Measurements from ENCODE around the gene STAC3. TPM values are rescaled to one million over a fixed set of nuclear protein-coding genes. Genes with fewer than 3 reads are reported as not detected.

The STAC3 gene
- total RNA-seq, 2 experiments from 2014 or later, result 4.1 to 4.5 TPM

GRCh38 chr12:57208631-57209282 lies 42.2 kb downstream of the STAC3 start:
- ChIA-PET CTCF (no interaction called here), POLR2A (no interaction called here)
- Mint-ChIP-seq H3K27ac (no peak overlapping the region), H3K4me3 (no peak overlapping the region), H3K4me1 (peaks cover 9% of the 10 kb centered on the region), H3K27me3 (peaks cover 6% of the 10 kb centered on the region), H3K9me3 (no peaks in the 10 kb centered on the region), H3K36me3 (ENCODE audit: low read depth) (no peaks in the 10 kb centered on the region)
- DNase-seq, result no peak

GRCh38 chr12:57207731-57208630 lies 43.0 kb downstream of the STAC3 start:
- Mint-ChIP-seq H3K36me3 (ENCODE audit: low read depth) (no peaks in the 10 kb centered on the region), H3K4me1 (peaks cover 3% of the 10 kb centered on the region), H3K27me3 (no peaks in the 10 kb centered on the region), H3K4me3 (no peak overlapping the region), H3K9me3 (no peaks in the 10 kb centered on the region), H3K27ac (no peak overlapping the region)
- ChIA-PET POLR2A (no interaction called here), CTCF (no interaction called here)
- DNase-seq, result no peak

GRCh38 chr12:57205931-57206330 lies 45.1 kb downstream of the STAC3 start:
- ChIA-PET CTCF (interaction anchor here (1.0 kb wide), 1 partner anchor 37 kb away, joined by 3 read pairs; no protein-coding TSS in a partner anchor), POLR2A (no interaction called here)
- Mint-ChIP-seq H3K4me3 (no peak overlapping the region), H3K27ac (no peak overlapping the region), H3K9me3 (no peaks in the 10 kb centered on the region), H3K27me3 (no peaks in the 10 kb centered on the region), H3K36me3 (ENCODE audit: low read depth) (no peaks in the 10 kb centered on the region), H3K4me1 (no peaks in the 10 kb centered on the region)
- DNase-seq, result no peak

- CTCF ChIA-PET, result no interaction called here
- Mint-ChIP-seq H3K9me3 (no peaks in the 10 kb centered on the region), H3K4me3 (no peak overlapping the region), H3K4me1 (no peaks in the 10 kb centered on the region), H3K27me3 (no peaks in the 10 kb centered on the region), H3K36me3 (ENCODE audit: low read depth) (no peaks in the 10 kb centered on the region), H3K27ac (no peak overlapping the region)
- POLR2A ChIA-PET, result no interaction called here
- no peak for DNase-seq
These were observed 45.8 kb downstream of the STAC3 start for GRCh38 chr12:57205186-57205585.

GRCh38 chr12:57204454-57204853 lies 46.5 kb downstream of the STAC3 start:
- H3K27me3 Mint-ChIP-seq, result no peaks in the 10 kb centered on the region
- CTCF ChIA-PET, result no interaction called here
- POLR2A ChIA-PET, result no interaction called here

GRCh38 chr12:57203791-57204190 lies 47.2 kb downstream of the STAC3 start:
- Mint-ChIP-seq H3K36me3 (ENCODE audit: low read depth) (no peaks in the 10 kb centered on the region), H3K9me3 (no peaks in the 10 kb centered on the region), H3K4me1 (no peaks in the 10 kb centered on the region)

More at GRCh38 chr12:57204454-57204853, 46.5 kb downstream of the STAC3 start:
- no peak for DNase-seq
- no peaks in the 10 kb centered on the region for H3K4me1 Mint-ChIP-seq
- H3K27ac Mint-ChIP-seq, result no peak overlapping the region
- no peak overlapping the region for H3K4me3 Mint-ChIP-seq
- no peaks in the 10 kb centered on the region for H3K9me3 Mint-ChIP-seq
- H3K36me3 Mint-ChIP-seq (ENCODE audit: low read depth), result no peaks in the 10 kb centered on the region

GRCh38 chr12:57203201-57203600 lies 47.8 kb downstream of the STAC3 start:
- DNase-seq, result no peak
- Mint-ChIP-seq H3K4me3 (no peak overlapping the region), H3K27ac (no peak overlapping the region), H3K36me3 (ENCODE audit: low read depth) (no peaks in the 10 kb centered on the region), H3K27me3 (no peaks in the 10 kb centered on the region), H3K9me3 (no peaks in the 10 kb centered on the region), H3K4me1 (no peaks in the 10 kb centered on the region)
- ChIA-PET POLR2A (no interaction called here), CTCF (no interaction called here)

More at GRCh38 chr12:57203791-57204190, 47.2 kb downstream of the STAC3 start:
- Mint-ChIP-seq H3K27ac (no peak overlapping the region), H3K4me3 (no peak overlapping the region), H3K27me3 (no peaks in the 10 kb centered on the region)
- ChIA-PET CTCF (no interaction called here), POLR2A (no interaction called here)
- no peak for DNase-seq

- no peaks in the 10 kb centered on the region for H3K4me1 Mint-ChIP-seq
- no peaks in the 10 kb centered on the region for H3K27me3 Mint-ChIP-seq
- no peaks in the 10 kb centered on the region for H3K9me3 Mint-ChIP-seq
- POLR2A ChIA-PET, result no interaction called here
- no peak overlapping the region for H3K4me3 Mint-ChIP-seq
- CTCF ChIA-PET, result interaction anchor here (0.6 kb wide), 1 partner anchor 112 kb away, joined by 4 read pairs; no protein-coding TSS in a partner anchor
- no peak for DNase-seq
- H3K36me3 Mint-ChIP-seq (ENCODE audit: low read depth), result no peaks in the 10 kb centered on the region
- no peak overlapping the region for H3K27ac Mint-ChIP-seq
These were observed 48.7 kb downstream of the STAC3 start for GRCh38 chr12:57202321-57202720.

GRCh38 chr12:57201631-57202030 lies 49.4 kb downstream of the STAC3 start:
- POLR2A ChIA-PET, result no interaction called here
- H3K27ac Mint-ChIP-seq, result no peak overlapping the region
- no peaks in the 10 kb centered on the region for H3K9me3 Mint-ChIP-seq
- H3K4me1 Mint-ChIP-seq, result no peaks in the 10 kb centered on the region
- no peak for DNase-seq
- CTCF ChIA-PET, result interaction anchor here (0.6 kb wide), 1 partner anchor 112 kb away, joined by 4 read pairs; no protein-coding TSS in a partner anchor
- H3K4me3 Mint-ChIP-seq, result no peak overlapping the region
- no peaks in the 10 kb centered on the region for H3K27me3 Mint-ChIP-seq
- H3K36me3 Mint-ChIP-seq (ENCODE audit: low read depth), result no peaks in the 10 kb centered on the region

- CTCF ChIA-PET, result no interaction called here
These were observed 49.8 kb downstream of the STAC3 start for GRCh38 chr12:57201219-57201618.

GRCh38 chr12:57200497-57200896 lies 50.5 kb downstream of the STAC3 start:
- DNase-seq, result no peak
- Mint-ChIP-seq H3K9me3 (no peaks in the 10 kb centered on the region), H3K36me3 (ENCODE audit: low read depth) (no peaks in the 10 kb centered on the region), H3K27ac (no peak overlapping the region), H3K27me3 (peaks cover 1% of the 10 kb centered on the region), H3K4me1 (no peaks in the 10 kb centered on the region), H3K4me3 (no peak overlapping the region)
- ChIA-PET CTCF (no interaction called here), POLR2A (no interaction called here)

More at GRCh38 chr12:57201219-57201618, 49.8 kb downstream of the STAC3 start:
- Mint-ChIP-seq H3K4me1 (no peaks in the 10 kb centered on the region), H3K27ac (no peak overlapping the region), H3K27me3 (peaks cover 1% of the 10 kb centered on the region), H3K9me3 (no peaks in the 10 kb centered on the region), H3K4me3 (no peak overlapping the region), H3K36me3 (ENCODE audit: low read depth) (no peaks in the 10 kb centered on the region)
- POLR2A ChIA-PET, result no interaction called here
- DNase-seq, result no peak

GRCh38 chr12:57199191-57199590 lies 51.8 kb downstream of the STAC3 start:
- POLR2A ChIA-PET, result no interaction called here
- Mint-ChIP-seq H3K4me1 (no peaks in the 10 kb centered on the region), H3K9me3 (no peaks in the 10 kb centered on the region), H3K27ac (no peak overlapping the region), H3K36me3 (ENCODE audit: low read depth) (no peaks in the 10 kb centered on the region), H3K4me3 (no peak overlapping the region), H3K27me3 (peaks cover 1% of the 10 kb centered on the region)
- CTCF ChIA-PET, result no interaction called here
- no peak for DNase-seq

GRCh38 chr12:57198329-57198728 lies 52.7 kb downstream of the STAC3 start:
- Mint-ChIP-seq H3K27ac (no peak overlapping the region), H3K27me3 (peaks cover 1% of the 10 kb centered on the region), H3K36me3 (ENCODE audit: low read depth) (no peaks in the 10 kb centered on the region), H3K4me3 (no peak overlapping the region), H3K4me1 (no peaks in the 10 kb centered on the region), H3K9me3 (no peaks in the 10 kb centered on the region)
- ChIA-PET POLR2A (no interaction called here), CTCF (interaction anchor here (1.1 kb wide), 1 partner anchor 15 kb away, joined by 3 read pairs; no protein-coding TSS in a partner anchor)
- no peak for DNase-seq
